HG03175 (cell line): ENCODE results near the gene SPTLC3.

Experiments used
- ATAC-seq: cut with Tn5 transposase; IDR thresholded peaks from one replicate; pipeline ENCODE4 v1.9.1; 2021; ENCODE audit warnings: mild to moderate bottlenecking, moderate library complexity; ENCODE audit not compliant: unreplicated experiment

SPTLC3 gene

GRCh38 chr20:13130061-13130706 lies 121.4 kb downstream of the SPTLC3 start:
- ATAC-seq = no peak

- ATAC-seq = no peak
Observed at GRCh38 chr20:13130707-13131103, 121.9 kb downstream of the SPTLC3 start.

- ATAC-seq = no peak
Observed at GRCh38 chr20:13131688-13132087, 122.9 kb downstream of the SPTLC3 start.

- no peak for ATAC-seq
Observed at GRCh38 chr20:13139459-13140150, 130.8 kb downstream of the SPTLC3 start.

GRCh38 chr20:13140201-13140600 lies 131.4 kb downstream of the SPTLC3 start:
- ATAC-seq = no peak

- no peak for ATAC-seq
Observed at GRCh38 chr20:13140775-13141174, 132.0 kb downstream of the SPTLC3 start.

- ATAC-seq = no peak
Observed at GRCh38 chr20:13141546-13141945, 132.8 kb downstream of the SPTLC3 start.

- no peak for ATAC-seq
Observed at GRCh38 chr20:13142143-13142542, 133.4 kb downstream of the SPTLC3 start.

- no peak for ATAC-seq
Observed at GRCh38 chr20:13147071-13147963, 138.5 kb downstream of the SPTLC3 start.

- ATAC-seq = no peak
Observed at GRCh38 chr20:13147971-13148370, 139.2 kb downstream of the SPTLC3 start.

- ATAC-seq = no peak
Observed at GRCh38 chr20:13148402-13148801, 139.6 kb downstream of the SPTLC3 start.

GRCh38 chr20:13148961-13149360 lies 140.2 kb downstream of the SPTLC3 start:
- ATAC-seq = no peak

GRCh38 chr20:13149371-13150105 lies 140.8 kb downstream of the SPTLC3 start:
- ATAC-seq = no peak

- ATAC-seq = no peak
Observed at GRCh38 chr20:13158369-13158768, 149.6 kb downstream of the SPTLC3 start.

GRCh38 chr20:13159889-13160288 lies 151.1 kb downstream of the SPTLC3 start:
- ATAC-seq = no peak

GRCh38 chr20:13165203-13165602 lies 156.4 kb downstream of the SPTLC3 start:
- no peak for ATAC-seq

GRCh38 chr20:13166011-13166410 lies 157.2 kb downstream of the SPTLC3 start:
- ATAC-seq = no peak

- no peak for ATAC-seq
Observed at GRCh38 chr20:13166437-13166836, 157.7 kb downstream of the SPTLC3 start.

GRCh38 chr20:13169086-13169485 lies 160.3 kb downstream of the SPTLC3 start:
- no peak for ATAC-seq

- no peak for ATAC-seq
Observed at GRCh38 chr20:13170771-13171170, 162.0 kb downstream of the SPTLC3 start.

- ATAC-seq = no peak
Observed at GRCh38 chr20:13173201-13173600, 164.4 kb downstream of the SPTLC3 start.
